HG03520 (cell line): ENCODE results near the gene SEMA4D.
A peak's percentile ranks its signal among the peaks of the same experiment; 100 is the strongest.

Experiments
- ATAC-seq: cut with Tn5 transposase; IDR thresholded peaks from one replicate; pipeline ENCODE4 v1.9.1; 2021; ENCODE audit warnings: mild to moderate bottlenecking, moderate library complexity; ENCODE audit not compliant: unreplicated experiment

Gene SEMA4D

GRCh38 chr9:89329917-89330316, 168.0 kb downstream of the SEMA4D start:
- no peak for ATAC-seq

GRCh38 chr9:89328064-89328463, 169.8 kb downstream of the SEMA4D start:
- no peak for ATAC-seq

- no peak for ATAC-seq
These were observed 172.2 kb downstream of the SEMA4D start for GRCh38 chr9:89325733-89326132.

- ATAC-seq: no peak
These were observed 174.5 kb downstream of the SEMA4D start for GRCh38 chr9:89323390-89323789.

DNA sequence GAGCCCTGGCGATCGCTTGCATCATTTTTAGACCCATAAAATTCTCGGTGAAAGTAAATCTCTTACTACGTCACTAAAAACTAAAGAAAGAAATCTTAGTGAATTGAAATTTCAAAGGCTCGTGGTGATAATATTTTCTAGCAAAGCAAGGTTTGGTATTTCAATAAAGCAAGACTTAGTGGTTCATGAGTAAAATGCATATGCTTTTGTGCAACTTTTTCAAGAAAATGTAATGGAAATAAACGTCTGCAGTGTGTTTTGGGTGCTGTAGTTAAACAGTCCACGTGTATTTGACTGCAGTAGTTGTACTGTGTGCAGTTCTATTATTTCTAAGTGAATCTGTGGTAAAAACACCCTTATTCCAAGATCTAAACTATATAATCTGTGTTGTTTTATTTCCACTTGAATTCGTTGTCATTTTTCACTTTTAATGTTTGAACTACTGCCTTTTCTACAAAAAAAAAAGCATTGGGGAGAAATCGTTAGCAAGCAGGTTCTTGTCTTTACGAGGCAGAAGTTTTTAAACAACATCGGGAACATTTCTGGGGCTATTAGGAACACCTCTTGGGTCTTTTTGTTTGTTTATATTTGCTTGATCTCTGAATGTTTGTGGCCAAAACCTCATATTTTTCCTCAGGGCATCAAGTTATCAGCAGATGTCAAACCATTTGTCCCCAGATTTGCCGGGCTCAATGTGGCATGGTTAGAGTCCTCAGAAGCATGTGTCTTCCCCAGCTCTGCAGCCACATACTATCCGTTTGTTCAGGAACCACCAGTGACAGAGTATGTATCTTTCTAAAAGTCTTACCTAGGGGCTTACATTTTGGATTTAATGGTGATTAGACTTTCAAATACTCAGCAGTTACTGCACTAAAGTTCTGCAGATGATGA, 178.7 kb downstream of the SEMA4D start:
- ATAC-seq: no peak

GRCh38 chr9:89318123-89319014, 179.5 kb downstream of the SEMA4D start, which contains the start of gene SECISBP2:
Gene SECISBP2, plus strand, starts transcription at chr9:89318500. Its CDS starts 77 bp downstream, at chr9:89318577.
- ATAC-seq: peak; percentile 87

DNA sequence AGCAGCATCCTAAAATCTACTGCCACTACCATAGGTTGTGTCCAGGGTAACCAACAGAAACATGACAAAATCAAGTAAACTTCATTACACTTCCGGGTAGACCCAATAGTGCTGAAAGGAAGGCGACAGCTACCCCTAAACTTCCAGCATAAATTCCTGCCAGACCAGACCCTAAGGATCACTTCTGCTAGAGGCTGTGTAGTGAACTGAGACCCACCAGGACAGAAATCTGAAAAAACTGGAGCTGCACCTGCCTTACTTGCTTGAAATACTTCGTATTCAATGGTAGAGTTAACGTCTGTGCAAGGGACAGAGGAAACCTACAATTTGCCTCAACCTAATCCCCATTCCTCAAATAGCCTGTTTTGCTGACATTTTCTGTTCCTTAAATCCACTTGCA, 180.6 kb downstream of the SEMA4D start:
- ATAC-seq: no peak

GRCh38 chr9:89315482-89315881, 182.4 kb downstream of the SEMA4D start:
- ATAC-seq: no peak

- no peak for ATAC-seq
These were observed 183.0 kb downstream of the SEMA4D start for GRCh38 chr9:89314955-89315354.

DNA sequence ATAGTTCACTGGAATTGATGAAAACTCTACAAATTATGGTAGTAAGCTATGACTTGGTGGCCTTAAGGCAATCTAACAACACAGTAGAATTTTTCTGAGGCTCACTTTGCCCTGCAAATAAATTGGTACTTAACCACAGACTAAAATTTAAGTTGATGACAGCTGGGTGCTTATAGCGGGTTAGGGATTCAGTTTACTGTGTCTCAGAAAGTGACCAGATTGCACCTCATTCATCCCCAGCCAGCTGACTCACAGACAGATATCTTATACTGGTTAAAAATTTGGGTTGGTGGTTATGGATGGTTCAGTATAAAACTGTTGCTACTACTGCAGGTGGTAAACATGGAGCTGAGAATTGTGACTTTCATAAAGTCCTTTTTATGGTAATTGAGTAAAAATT, 184.1 kb downstream of the SEMA4D start:
- ATAC-seq: no peak

DNA sequence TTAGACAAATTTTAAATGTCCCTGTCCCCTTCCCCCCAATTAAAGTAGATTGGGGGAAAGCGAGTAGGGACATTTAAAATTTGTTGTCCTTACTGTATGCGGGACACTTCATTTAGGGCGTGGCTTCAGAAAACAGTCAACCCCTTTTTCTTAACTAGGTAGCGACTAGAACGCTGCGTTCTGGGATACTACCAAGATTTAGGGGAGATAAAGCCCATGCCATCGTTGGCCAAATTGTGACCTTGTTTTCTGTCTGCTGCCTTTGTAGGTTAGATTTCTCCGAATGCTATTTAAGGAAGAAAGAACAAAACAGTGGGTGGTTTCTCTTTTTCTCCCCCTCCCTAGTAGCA, 185.7 kb downstream of the SEMA4D start:
- ATAC-seq: no peak

- ATAC-seq: peak; percentile 5
These were observed 186.3 kb downstream of the SEMA4D start for GRCh38 chr9:89311346-89312221.
